ENCODE results near the gene VIT.

The VIT gene

DNA sequence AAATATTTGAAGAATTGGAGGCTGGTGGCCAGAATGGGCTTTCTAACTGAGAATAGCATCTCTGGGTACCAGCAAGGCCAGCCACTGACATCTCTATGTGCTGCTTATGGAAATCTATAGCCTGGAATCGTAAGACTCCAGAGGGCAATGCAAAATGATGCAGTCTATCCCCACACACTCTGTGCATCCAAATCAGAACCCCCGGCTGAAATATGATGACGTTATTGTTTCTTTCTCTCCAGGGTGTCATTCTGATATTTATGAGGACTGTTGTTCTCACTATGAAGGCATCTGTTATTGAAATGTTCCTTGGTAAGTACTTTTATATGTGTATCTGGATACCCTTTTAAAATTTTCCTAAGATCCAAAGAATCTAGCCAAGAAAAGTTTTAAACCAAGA is 19.6 kb downstream of the VIT start:
- DNase-seq (ENCODE audit: low read depth): no peak
- TF ChIP-seq, protein P1, sequence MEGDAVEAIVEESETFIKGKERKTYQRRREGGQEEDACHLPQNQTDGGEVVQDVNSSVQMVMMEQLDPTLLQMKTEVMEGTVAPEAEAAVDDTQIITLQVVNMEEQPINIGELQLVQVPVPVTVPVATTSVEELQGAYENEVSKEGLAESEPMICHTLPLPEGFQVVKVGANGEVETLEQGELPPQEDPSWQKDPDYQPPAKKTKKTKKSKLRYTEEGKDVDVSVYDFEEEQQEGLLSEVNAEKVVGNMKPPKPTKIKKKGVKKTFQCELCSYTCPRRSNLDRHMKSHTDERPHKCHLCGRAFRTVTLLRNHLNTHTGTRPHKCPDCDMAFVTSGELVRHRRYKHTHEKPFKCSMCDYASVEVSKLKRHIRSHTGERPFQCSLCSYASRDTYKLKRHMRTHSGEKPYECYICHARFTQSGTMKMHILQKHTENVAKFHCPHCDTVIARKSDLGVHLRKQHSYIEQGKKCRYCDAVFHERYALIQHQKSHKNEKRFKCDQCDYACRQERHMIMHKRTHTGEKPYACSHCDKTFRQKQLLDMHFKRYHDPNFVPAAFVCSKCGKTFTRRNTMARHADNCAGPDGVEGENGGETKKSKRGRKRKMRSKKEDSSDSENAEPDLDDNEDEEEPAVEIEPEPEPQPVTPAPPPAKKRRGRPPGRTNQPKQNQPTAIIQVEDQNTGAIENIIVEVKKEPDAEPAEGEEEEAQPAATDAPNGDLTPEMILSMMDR (IDR thresholded peaks at IDR 0.05; ENCODE audit: insufficient read depth, low read depth, low read length, missing control alignments): no peak
- no peak overlapping the region for H3K4me3 ChIP-seq (ENCODE audit: low read depth, low read length)

DNA sequence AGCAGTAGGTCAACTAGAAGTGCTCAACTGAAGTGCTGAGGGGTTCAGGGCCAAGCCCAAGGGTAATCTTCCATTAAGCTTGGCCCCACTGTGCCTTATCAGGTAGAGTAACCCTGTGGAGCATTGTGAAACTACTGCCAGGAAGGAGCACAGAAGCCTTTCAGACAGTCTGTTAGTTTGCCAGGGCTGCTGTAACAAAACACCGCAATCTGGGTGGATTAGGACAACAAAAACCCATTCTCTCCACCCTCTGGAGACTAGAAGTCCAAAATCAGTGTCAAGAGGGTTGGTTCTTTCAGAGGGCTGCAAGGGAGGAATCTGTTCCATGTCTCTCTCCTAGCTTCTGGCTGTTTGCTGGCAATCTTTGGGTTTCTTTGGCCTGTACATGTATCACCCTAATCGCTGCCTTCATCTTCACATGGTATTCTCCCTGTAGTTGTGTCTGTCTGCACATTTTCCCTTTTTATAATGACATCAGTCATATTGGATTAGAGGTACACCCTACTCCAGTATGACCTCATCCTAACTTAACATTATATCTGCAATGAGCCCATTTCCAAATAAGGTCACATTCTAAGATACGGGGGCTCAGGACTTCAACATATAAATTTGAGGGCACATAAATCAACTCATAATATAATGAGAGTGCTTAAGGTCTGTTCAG is 21.2 kb downstream of the VIT start:
- no peak for DNase-seq (ENCODE audit: low read depth)
- TF ChIP-seq, protein P1 (IDR thresholded peaks at IDR 0.05; ENCODE audit: insufficient read depth, low read depth, low read length, missing control alignments): no peak

DNA sequence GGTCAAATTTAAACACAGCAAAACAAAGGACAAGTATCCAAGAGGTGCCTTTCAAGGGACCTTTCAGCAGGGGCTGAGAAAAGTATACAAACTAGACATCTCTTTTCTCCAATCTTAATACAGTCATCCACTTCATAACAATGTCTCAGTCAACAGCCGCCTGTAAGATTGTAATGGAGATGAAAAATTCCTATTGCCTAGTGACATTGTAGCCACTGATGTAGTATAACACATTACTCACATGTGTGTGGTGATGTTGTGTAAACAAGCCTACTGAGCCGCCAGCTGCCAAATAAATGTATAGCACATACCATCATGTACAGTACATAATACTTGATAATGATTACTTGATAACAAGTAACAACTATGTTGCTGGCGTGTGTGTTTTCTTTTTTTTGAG is 31.0 kb downstream of the VIT start:
- H3K4me3 ChIP-seq (ENCODE audit: low read depth, low read length): no peak overlapping the region
- TF ChIP-seq, protein P1 (IDR thresholded peaks at IDR 0.05; ENCODE audit: insufficient read depth, low read depth, low read length, missing control alignments): no peak
- DNase-seq (ENCODE audit: low read depth): no peak

More for the DNA sequence above, 21.2 kb downstream of the VIT start:
- no peak overlapping the region for H3K4me3 ChIP-seq (ENCODE audit: low read depth, low read length)

DNA sequence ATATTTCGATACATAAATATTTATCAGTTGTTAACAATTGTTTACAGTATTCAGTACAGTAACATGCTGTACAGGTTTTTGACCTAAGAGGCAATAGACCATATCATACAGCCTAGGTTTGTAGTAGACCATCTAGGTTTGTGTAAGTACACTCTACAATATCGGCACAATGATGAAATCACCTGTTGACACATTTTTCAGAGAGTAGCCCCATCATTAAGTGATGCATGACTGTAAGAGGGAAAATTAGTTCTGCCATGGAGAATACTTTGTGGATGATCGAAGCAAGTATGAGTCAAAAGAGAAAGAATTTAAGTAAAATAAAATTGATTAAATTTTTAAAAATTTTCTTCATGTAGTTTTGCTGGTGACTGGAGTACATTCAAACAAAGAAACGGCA is 32.6 kb downstream of the VIT start:
- no peak for DNase-seq (ENCODE audit: low read depth)
- no peak overlapping the region for H3K4me3 ChIP-seq (ENCODE audit: low read depth, low read length)
- TF ChIP-seq, protein P1 (IDR thresholded peaks at IDR 0.05; ENCODE audit: insufficient read depth, low read depth, low read length, missing control alignments): no peak

DNA sequence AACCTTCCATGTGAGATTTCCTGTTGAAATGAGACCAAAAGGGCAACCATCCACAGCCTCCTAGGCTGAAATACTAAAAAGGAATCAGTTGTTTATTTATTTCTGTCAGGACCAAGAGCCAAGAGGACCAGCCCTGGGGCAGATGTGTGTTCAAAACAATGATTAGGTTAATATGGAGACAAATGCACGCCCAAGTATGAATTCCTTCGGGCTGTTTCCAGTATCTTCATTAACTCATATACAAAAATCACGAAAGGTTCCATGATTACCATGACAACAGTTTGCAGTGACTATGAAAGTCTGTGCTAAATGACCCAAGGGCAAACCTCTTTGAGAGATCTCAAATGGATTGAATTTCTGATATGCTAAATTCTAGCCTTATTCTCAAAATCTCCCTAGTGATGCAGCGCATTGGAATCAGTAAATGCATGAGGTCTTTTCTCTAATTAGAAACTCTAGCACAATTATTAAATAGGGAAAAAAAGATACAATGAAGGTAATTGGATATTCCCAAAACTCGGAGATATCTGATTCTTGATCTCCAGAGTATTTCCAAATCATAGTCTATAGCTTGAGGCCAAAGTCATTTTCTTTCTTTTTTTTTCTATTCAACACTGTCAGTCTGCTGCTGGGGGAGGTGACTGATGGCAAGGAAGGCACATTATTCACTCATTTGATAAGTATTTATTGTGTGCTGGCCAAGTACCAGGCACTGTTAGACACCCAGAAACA is 35.6 kb downstream of the VIT start:
- TF ChIP-seq, protein P1 (IDR thresholded peaks at IDR 0.05; ENCODE audit: insufficient read depth, low read depth, low read length, missing control alignments): no peak

DNA sequence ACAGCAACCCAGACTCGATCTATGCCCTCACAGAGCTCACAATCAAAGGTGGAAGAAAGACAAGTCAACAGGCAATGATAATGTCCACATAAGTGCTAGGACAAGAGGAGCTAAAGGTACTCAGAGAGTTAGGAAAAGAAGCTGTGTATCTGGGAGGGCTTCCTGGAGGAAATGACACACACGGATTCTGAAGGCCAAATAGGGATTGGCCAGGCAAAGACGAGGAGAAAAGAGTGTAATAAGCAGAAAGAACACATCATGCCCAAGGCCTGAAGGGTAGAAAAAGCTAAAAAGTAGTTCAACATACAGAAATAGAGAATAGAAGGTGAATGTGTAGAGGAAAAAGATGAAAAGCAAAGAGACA is 36.1 kb downstream of the VIT start:
- no peak overlapping the region for H3K4me3 ChIP-seq (ENCODE audit: low read depth, low read length)
- TF ChIP-seq, protein P1 (IDR thresholded peaks at IDR 0.05; ENCODE audit: insufficient read depth, low read depth, low read length, missing control alignments): no peak
- no peak for DNase-seq (ENCODE audit: low read depth)

More for the DNA sequence above, 35.6 kb downstream of the VIT start:
- H3K4me3 ChIP-seq (ENCODE audit: low read depth, low read length): no peak overlapping the region
- DNase-seq (ENCODE audit: low read depth): no peak
